Ishikawa (cell line): ENCODE results near the gene WWC1.

Experiments
- EP300 ChIP-seq: IDR thresholded peaks from 2 replicates; pipeline ENCODE4 v1.6.1; 2012; ENCODE audit warnings: borderline replicate concordance
- FOXM1 ChIP-seq: IDR thresholded peaks from 2 replicates; pipeline ENCODE4 v1.6.1; 2012; ENCODE audit warnings: low read depth, borderline replicate concordance
- RAD21 ChIP-seq: IDR thresholded peaks from 2 replicates; pipeline ENCODE4 v1.6.1; 2012; ENCODE audit warnings: low read depth
- REST ChIP-seq: IDR thresholded peaks from 2 replicates; pipeline ENCODE4 v1.6.1; 2012; ENCODE audit warnings: low read depth, mild to moderate bottlenecking
- YY1 ChIP-seq: IDR thresholded peaks from 2 replicates; pipeline ENCODE4 v1.6.1; 2012; ENCODE audit warnings: low read depth

GRCh38 chr5:168375214-168375613 is 83.8 kb downstream of the WWC1 start:
- no peak for TF ChIP-seq EP300
- no peak for TF ChIP-seq YY1
- no peak for TF ChIP-seq RAD21
- no peak for TF ChIP-seq REST
- no peak for TF ChIP-seq FOXM1
